Activated T-helper 1 cell treated with anti-CD3 and anti-CD28 coated beads, Interleukin-12 subunit alpha, Interleukin-12 subunit beta, Interleukin-2, Interleukin-4 antibody, amounts not matched to agents 30 ng/mL and 10 ng/mL and 1 ng/mL, durations not matched to agents 14 hours and 24 hours and 36 hours (primary cell): Measurements from ENCODE around the gene SGF29. TPM values are rescaled to one million over a fixed set of nuclear protein-coding genes. Genes with fewer than 3 reads are reported as not detected.
"Not testable (repeated sequence)": the region's sequence is repeated elsewhere in the genome, so short reads cannot be mapped to it uniquely, and the experiment has no call there.

Experiments used
- DNase-seq: peaks from one replicate; pipeline ENCODE4 v3.0.0; 2021; ENCODE audit warnings: low spot score
- H3K27ac Mint-ChIP-seq: one replicate; pipeline ENCODE4 v1.8.0; 2021; ENCODE audit warnings: mild to moderate bottlenecking, mixed read lengths
- H3K27me3 Mint-ChIP-seq: one replicate; pipeline ENCODE4 v1.8.0; 2022; ENCODE audit warnings: mild to moderate bottlenecking, moderate library complexity, mixed read lengths; ENCODE audit not compliant: insufficient read depth
- H3K36me3 Mint-ChIP-seq: one replicate; pipeline ENCODE4 v1.8.0; 2021; ENCODE audit warnings: low read depth, mixed read lengths
- H3K4me1 Mint-ChIP-seq: one replicate; pipeline ENCODE4 v1.8.0; 2021; ENCODE audit warnings: low read depth, mixed read lengths
- H3K4me3 Mint-ChIP-seq: one replicate; pipeline ENCODE4 v1.8.0; 2021; ENCODE audit warnings: mild to moderate bottlenecking, moderate library complexity, mixed read lengths
- H3K9me3 Mint-ChIP-seq: one replicate; pipeline ENCODE4 v1.8.0; 2021; ENCODE audit warnings: mixed read lengths
- intact Hi-C: fragments of 100-400 bp; cut with micrococcal nuclease; formaldehyde crosslinking; loops from one replicate; pipeline ENCODE4 v1.15.1; 2024
- total RNA-seq: library from RNA; stranded (reverse); gene quantifications from 2 replicates; pipeline ENCODE4 v1.2.3, GENCODE V29; 2022

Gene SGF29
- total RNA-seq, 1 donor from 2014 or later, result 38.6 TPM

DNA sequence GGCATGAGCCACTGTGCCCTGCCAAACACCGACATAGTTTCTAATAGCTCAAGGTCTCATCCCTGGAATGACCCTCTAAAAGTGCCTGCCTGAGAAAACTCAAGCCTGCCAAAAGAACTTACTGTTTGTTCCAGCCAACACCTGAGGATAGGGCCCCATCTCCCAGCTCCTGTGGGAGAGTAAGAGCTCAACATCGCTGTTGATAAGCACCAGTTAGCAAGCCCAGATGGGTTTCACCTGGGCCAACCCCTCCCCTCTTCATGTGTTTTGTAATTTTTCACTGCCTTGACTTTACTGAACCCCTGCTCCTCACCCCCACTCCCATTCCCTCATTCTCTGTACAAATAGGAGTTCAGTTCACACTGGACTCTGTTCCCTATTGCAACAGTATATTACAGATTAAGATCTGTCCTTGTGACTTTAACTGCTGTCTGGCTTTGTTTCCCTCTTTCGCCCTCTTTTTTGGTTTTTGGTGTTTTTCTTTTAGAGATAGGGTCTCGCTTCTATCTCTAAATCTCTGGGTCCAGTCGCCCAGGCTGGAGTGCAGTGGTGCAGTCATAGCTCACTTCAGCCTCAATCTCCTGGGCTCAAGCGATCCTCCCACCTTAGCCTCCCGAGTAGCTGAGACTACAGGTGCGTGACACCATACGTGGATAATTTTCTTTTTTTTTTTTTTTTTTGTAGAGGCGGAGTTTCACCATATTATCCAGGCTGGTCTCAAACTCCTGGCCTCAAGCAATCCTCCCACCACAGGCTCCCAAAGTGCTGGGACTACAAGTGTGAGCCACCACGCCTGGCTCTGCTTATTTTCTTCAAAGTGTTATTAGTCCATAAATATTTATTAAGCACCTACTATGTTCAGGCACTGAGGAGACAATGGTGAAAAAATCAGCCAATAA lies 27.3 kb upstream of the SGF29 start:
- DNase-seq, result no peak
- Mint-ChIP-seq H3K27ac (no peak overlapping the region), H3K27me3 (peaks cover 8% of the 10 kb centered on the region), H3K9me3 (no peaks in the 10 kb centered on the region), H3K4me1 (no peaks in the 10 kb centered on the region), H3K4me3 (no peak overlapping the region), H3K36me3 (no peaks in the 10 kb centered on the region)
- intact Hi-C loops, result no loop called here

DNA sequence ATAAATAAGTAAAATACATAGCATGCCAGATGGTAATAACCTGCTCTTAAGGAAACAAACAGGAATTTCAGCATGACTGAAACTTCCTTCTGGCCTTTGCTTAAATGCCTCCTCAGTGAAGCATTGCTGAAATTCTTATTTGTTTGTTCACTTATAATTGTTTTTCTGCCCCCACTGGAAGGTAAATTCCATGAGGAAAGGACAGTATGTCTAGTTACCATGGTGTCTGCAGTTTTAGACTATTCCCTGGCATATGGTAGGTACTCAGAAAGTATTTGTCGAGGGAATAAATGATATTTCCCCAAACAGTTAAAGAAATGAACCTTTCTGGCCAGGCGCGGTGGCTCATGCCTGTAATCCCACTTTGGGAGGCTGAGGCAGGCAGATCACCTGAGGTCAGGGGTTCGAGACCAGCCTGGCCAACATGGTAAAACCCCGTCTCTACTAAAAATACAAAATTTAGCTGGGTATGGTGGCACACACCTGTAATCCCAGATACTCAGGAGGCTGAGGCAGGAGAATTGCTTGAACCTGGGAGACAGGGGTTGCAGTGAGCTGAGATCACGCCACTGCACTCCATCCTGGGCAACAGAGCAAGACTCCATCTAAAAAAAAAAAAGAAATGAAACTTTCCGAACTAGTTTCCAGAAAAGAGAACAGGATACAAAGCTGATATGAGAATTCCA lies 26.5 kb upstream of the SGF29 start:
- H3K27me3 Mint-ChIP-seq, intact Hi-C loops, H3K4me1 Mint-ChIP-seq, H3K36me3 Mint-ChIP-seq, H3K4me3 Mint-ChIP-seq, H3K27ac Mint-ChIP-seq, DNase-seq, H3K9me3 Mint-ChIP-seq: not testable (repeated sequence)

GRCh38 chr16:28527985-28528384 lies 25.7 kb upstream of the SGF29 start:
- no peak for DNase-seq
- Mint-ChIP-seq H3K27ac (no peak overlapping the region), H3K9me3 (no peaks in the 10 kb centered on the region), H3K36me3 (no peaks in the 10 kb centered on the region), H3K27me3 (peaks cover 8% of the 10 kb centered on the region), H3K4me1 (no peaks in the 10 kb centered on the region), H3K4me3 (no peak overlapping the region)
- intact Hi-C loops, result no loop called here

GRCh38 chr16:28528463-28528867 lies 25.3 kb upstream of the SGF29 start:
- H3K4me1 Mint-ChIP-seq, result no peaks in the 10 kb centered on the region
- H3K9me3 Mint-ChIP-seq, result no peaks in the 10 kb centered on the region
- no peak overlapping the region for H3K4me3 Mint-ChIP-seq
- peaks cover 8% of the 10 kb centered on the region for H3K27me3 Mint-ChIP-seq
- DNase-seq, result no peak
- intact Hi-C loops, result no loop called here
- H3K36me3 Mint-ChIP-seq, result no peaks in the 10 kb centered on the region
- H3K27ac Mint-ChIP-seq, result no peak overlapping the region

DNA sequence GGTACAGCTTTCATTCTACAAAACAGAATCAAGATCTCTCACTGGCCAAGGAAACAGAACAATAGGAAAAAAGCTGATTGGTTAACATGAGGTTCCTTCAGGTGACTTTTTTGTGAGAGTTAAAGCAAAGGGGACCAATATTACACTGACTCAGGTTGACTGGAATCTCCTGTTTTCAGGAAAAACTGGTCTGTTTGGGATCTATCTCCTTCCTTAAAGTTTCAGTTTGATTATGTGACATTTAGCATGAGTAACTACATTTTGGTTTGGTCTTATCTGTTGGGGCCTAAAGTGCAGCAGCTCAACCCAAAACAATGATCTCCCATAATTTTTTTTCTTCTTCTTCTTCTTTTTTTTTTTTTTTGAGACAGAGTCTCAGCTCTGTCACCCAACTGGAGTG lies 24.6 kb upstream of the SGF29 start:
- no peak for DNase-seq
- Mint-ChIP-seq H3K27ac (no peak overlapping the region), H3K27me3 (peaks cover 8% of the 10 kb centered on the region), H3K4me3 (no peak overlapping the region), H3K4me1 (no peaks in the 10 kb centered on the region), H3K9me3 (no peaks in the 10 kb centered on the region), H3K36me3 (no peaks in the 10 kb centered on the region)
- intact Hi-C loops, result no loop called here

DNA sequence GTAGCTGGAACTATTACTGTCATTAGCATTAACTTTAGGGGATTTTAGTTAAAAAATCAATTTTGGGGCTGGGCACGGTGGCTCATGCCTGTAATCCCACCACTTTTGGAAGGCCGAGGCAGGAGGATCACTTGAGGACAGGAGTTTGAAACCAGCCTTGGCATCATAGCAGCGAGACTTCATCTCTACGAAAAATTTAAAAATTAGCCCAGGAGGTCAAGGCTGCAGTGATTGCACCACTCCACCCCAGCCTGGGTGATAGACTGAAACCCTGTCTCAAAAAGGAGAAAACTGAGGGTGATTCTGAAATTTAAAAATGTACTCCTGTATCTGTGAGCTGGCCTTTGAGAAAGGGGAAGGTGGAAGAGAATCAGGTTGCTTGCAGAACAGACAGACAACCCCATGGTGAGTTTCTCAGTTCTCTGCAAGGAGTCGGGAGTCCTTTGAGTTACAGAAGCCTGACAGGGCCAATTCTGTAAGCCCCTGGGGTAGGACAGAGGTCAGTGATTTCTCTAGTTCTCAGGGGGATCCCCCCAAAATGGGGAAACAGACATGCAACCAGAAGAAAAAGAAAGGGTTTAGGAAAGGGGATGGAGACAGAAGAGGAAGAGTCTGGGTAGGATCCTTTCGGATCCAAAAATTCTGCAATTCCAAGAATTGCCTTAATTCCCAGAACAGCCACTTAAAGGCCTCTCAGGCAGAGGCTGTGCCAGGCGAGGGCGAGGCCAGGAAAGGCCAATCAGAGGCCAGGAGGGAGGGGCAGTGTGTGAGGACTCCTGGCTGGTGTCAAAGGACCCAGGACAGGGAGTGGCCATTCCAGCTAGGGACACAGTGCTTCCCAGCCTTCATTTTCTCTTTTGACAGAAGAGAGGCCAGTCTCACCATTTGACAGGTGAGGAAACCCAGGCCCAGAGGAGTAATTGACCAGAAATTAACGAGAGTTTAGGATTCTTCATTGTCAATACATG lies 21.7 kb upstream of the SGF29 start:
- DNase-seq, result no peak
- H3K27me3 Mint-ChIP-seq, result peaks cover 6% of the 10 kb centered on the region
- no peak overlapping the region for H3K27ac Mint-ChIP-seq
- H3K36me3 Mint-ChIP-seq, result no peaks in the 10 kb centered on the region
- H3K9me3 Mint-ChIP-seq, result no peaks in the 10 kb centered on the region
- intact Hi-C loops, result no loop called here
- no peak overlapping the region for H3K4me3 Mint-ChIP-seq
- H3K4me1 Mint-ChIP-seq, result peaks cover 15% of the 10 kb centered on the region

DNA sequence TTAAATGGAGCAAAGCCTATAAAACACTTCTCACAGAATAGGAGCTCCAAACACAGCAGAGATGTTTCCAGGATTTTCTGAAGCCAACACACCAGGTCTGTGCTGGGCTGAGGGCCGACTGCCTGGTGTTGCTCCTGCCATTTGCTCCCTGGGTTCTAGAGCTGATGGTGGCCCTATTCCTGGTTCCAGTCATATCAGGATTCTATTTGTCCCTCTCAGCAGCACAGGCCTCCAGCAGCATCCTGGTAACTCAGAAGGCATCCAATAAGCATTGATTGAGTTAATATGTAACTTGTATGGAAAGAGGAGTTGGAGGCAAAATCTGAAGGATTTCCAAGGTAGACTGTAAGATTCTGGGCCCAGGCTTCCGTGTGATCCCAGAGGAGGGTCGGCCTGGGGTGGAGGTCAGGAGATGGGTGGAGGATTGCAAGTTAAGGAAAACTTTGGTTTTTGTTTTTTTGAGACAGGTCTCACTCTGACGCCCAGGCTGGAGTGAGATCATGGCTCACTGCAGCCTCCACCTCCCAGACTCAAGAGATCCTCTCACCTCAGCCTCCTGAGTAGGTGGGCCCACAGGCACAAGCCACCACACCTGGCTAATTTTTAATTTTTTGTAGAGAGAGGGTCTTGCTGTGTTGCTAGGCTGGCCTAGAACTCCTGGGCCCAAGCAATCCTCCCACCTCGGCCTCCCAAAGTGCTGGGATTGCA lies 20.6 kb upstream of the SGF29 start:
- no peaks in the 10 kb centered on the region for H3K36me3 Mint-ChIP-seq
- no peak for DNase-seq
- H3K4me1 Mint-ChIP-seq, result peaks cover 15% of the 10 kb centered on the region
- intact Hi-C loops, result no loop called here
- H3K27me3 Mint-ChIP-seq, result peaks cover 4% of the 10 kb centered on the region
- no peak overlapping the region for H3K27ac Mint-ChIP-seq
- no peak overlapping the region for H3K4me3 Mint-ChIP-seq
- no peaks in the 10 kb centered on the region for H3K9me3 Mint-ChIP-seq

DNA sequence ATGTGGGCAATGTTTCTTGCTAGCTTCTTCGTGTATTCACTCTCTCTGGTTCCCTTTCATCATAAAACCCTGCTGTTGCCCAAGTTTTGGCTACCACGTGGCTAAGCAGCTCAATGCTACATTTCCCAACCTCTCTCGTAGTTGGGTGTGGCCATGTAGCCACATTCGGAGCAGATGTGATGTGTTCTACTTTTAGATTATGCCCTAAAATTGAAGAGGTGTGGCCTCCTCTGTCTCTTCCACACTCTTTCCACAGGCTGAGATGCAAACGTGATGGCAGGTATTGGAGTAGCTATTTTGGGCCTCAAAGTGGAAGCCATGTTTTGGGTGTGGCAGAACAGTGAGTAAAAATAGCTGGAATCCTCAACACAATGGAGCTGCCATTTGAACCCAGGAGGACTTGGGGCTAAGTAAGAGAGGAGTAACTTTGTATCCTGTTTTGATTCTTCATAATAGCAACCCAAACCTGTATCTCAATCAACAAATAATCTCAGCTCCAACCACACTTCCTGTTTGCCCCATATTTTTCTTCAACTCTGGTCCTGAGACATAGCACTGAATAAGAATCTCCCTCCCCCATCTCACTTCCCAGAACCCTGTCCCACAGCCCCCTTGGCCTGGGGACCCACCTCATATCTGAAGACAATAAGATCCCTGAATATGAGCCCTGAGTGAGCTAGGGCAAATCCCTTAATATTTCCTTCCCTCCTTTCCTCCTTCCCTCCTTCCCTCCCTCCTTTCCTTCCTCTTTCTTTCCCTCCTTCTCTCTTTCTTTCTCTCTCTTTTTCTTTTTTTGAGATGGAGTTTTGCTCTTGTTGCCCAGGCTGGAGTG lies 19.0 kb upstream of the SGF29 start:
- Mint-ChIP-seq H3K27ac (peak overlapping the region; percentile 53), H3K9me3 (no peaks in the 10 kb centered on the region), H3K4me1 (peaks cover 15% of the 10 kb centered on the region), H3K4me3 (no peak overlapping the region), H3K27me3 (no peaks in the 10 kb centered on the region), H3K36me3 (no peaks in the 10 kb centered on the region)
- intact Hi-C loops, result no loop called here
- no peak for DNase-seq

DNA sequence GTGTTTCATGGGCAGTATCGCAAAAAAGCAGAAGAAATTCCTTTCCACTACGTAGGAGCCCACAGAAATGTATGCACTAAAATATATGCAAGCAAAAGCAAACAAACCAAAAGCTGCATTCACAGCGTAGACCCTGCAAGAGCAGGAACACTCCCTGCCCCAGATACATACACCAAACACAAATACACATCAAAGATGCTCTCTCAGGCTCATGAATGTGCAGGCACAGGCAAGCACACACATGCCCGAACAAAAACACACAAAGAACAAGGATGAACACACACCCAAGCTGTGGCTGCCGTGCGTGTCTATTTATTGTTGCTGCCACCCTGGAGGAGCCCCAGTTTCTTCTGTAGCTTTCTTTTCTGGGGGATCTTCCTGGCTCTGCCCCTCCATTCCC lies 16.6 kb upstream of the SGF29 start:
- H3K4me1 Mint-ChIP-seq, result peaks cover 15% of the 10 kb centered on the region
- no peaks in the 10 kb centered on the region for H3K9me3 Mint-ChIP-seq
- H3K4me3 Mint-ChIP-seq, result no peak overlapping the region
- DNase-seq, result no peak
- H3K36me3 Mint-ChIP-seq, result no peaks in the 10 kb centered on the region
- intact Hi-C loops, result no loop called here
- no peaks in the 10 kb centered on the region for H3K27me3 Mint-ChIP-seq
- H3K27ac Mint-ChIP-seq, result no peak overlapping the region

DNA sequence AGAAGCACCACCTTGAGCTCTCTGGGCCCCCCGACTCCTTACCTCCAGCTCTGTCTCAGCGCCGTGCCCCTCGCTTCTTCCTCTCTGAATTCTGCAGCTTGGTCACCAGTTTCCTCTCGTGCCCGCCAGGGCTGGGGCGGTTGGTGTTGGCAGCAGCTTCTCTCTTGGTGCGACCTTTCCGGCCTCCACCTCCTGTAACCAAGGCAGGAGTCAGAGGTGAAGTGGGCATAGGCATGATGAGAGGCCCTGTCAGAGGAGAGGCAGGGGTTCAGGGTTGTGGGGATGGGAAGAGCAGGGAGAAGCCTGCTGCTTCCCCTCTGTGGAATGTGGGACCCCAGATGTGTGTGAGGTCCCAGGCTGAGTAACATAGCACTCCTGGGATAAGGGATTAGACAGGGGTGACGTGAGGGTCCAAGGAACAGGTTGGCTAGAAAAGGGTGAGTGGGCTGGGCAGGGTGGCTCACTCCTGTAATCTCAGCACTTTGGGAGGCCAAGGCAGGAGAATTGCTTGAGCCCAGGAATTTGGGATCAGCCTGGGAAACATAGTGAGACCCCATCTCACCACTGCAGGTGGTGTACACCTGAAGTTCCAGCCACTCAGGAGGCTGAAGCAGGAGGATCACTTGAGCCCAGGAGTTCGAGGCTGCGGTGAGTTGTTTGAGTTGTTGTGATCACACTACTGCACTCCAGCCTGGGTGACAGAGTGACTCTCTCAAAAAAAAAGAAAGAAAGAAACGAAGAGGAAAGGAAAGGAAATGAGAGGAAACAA lies 15.6 kb upstream of the SGF29 start:
- Mint-ChIP-seq H3K4me1 (peaks cover 15% of the 10 kb centered on the region), H3K27ac (no peak overlapping the region)
- intact Hi-C loops, result no loop called here

More for the DNA sequence above, 15.6 kb upstream of the SGF29 start:
- Mint-ChIP-seq H3K9me3 (no peaks in the 10 kb centered on the region), H3K4me3 (no peak overlapping the region), H3K27me3 (peaks cover 4% of the 10 kb centered on the region), H3K36me3 (no peaks in the 10 kb centered on the region)
- no peak for DNase-seq
